Nephron (organoid): Measurements from ENCODE around the gene BEAN1.

Experiments
- H3K27ac Mint-ChIP-seq, 3 experiments: 2 replicates each; pipeline ENCODE4 v1.8.0; 2020; ENCODE audit warnings: mixed read lengths in 3 of 3, mild to moderate bottlenecking in 2 of 3, moderate library complexity in 1 of 3
- H3K27me3 Mint-ChIP-seq: 2 replicates; pipeline ENCODE4 v1.8.0; 2021; ENCODE audit warnings: low read depth, mild to moderate bottlenecking, moderate library complexity, mixed read lengths
- H3K36me3 Mint-ChIP-seq: 2 replicates; pipeline ENCODE4 v1.8.0; 2020; ENCODE audit warnings: low read depth, mixed read lengths
- H3K4me1 Mint-ChIP-seq: 2 replicates; pipeline ENCODE4 v1.8.0; 2020; ENCODE audit warnings: mixed read lengths
- H3K4me3 Mint-ChIP-seq, 3 experiments: 2 replicates each; pipeline ENCODE4 v1.8.0; 2020; ENCODE audit warnings: mild to moderate bottlenecking in 3 of 3, mixed read lengths in 3 of 3, moderate library complexity in 2 of 3
- H3K9me3 Mint-ChIP-seq: 2 replicates; pipeline ENCODE4 v1.8.0; 2020; ENCODE audit warnings: mixed read lengths
- CTCF ChIP-seq, 3 experiments: fragments of 200-600 bp; sonication (generic); IDR thresholded peaks; one replicate each; pipeline ENCODE4 v1.5.0; 2021; ENCODE audit warnings: antibody characterized with exemption in 3 of 3; ENCODE audit not compliant: unreplicated experiment in 3 of 3

Gene BEAN1

GRCh38 chr16:66502020-66502913 is 75.2 kb downstream of the BEAN1 start:
- no peak overlapping the region for H3K4me3 Mint-ChIP-seq
- no peak overlapping the region for H3K27ac Mint-ChIP-seq
- no peaks in the 10 kb centered on the region for H3K27me3 Mint-ChIP-seq
- TF ChIP-seq CTCF (IDR thresholded peaks at IDR 0.05; ENCODE audit: unreplicated experiment in 3 of 3): no peak
- peaks cover 14% of the 10 kb centered on the region for H3K9me3 Mint-ChIP-seq
- H3K4me1 Mint-ChIP-seq: no peaks in the 10 kb centered on the region
- peaks cover 12% of the 10 kb centered on the region for H3K36me3 Mint-ChIP-seq

- no peaks in the 10 kb centered on the region for H3K4me1 Mint-ChIP-seq
- H3K36me3 Mint-ChIP-seq: peaks cover 19% of the 10 kb centered on the region
- peaks cover 12% of the 10 kb centered on the region for H3K9me3 Mint-ChIP-seq
- no peak overlapping the region for H3K4me3 Mint-ChIP-seq
- TF ChIP-seq CTCF (IDR thresholded peaks at IDR 0.05; ENCODE audit: unreplicated experiment in 3 of 3): no peak
- peak overlapping the region in 1 of 3 experiments; percentile 4 for H3K27ac Mint-ChIP-seq
- no peaks in the 10 kb centered on the region for H3K27me3 Mint-ChIP-seq
Measured at GRCh38 chr16:66503030-66503429, 75.9 kb downstream of the BEAN1 start.

GRCh38 chr16:66503612-66504011 is 76.5 kb downstream of the BEAN1 start:
- Mint-ChIP-seq H3K27ac (no peak overlapping the region), H3K36me3 (peaks cover 17% of the 10 kb centered on the region), H3K9me3 (peaks cover 10% of the 10 kb centered on the region), H3K4me3 (no peak overlapping the region), H3K27me3 (no peaks in the 10 kb centered on the region), H3K4me1 (no peaks in the 10 kb centered on the region)
- no peak for TF ChIP-seq CTCF (IDR thresholded peaks at IDR 0.05; ENCODE audit: unreplicated experiment in 3 of 3)

GRCh38 chr16:66507731-66508239 is 80.7 kb downstream of the BEAN1 start:
- Mint-ChIP-seq H3K27ac (peak overlapping the region in 2 of 3 experiments; percentile 67 to 77), H3K36me3 (peaks cover 19% of the 10 kb centered on the region), H3K4me1 (peaks cover 24% of the 10 kb centered on the region), H3K9me3 (no peaks in the 10 kb centered on the region), H3K4me3 (no peak overlapping the region), H3K27me3 (no peaks in the 10 kb centered on the region)
- TF ChIP-seq CTCF (IDR thresholded peaks at IDR 0.05; ENCODE audit: unreplicated experiment in 3 of 3): no peak

GRCh38 chr16:66508248-66508913 is 81.3 kb downstream of the BEAN1 start:
- no peak for TF ChIP-seq CTCF (IDR thresholded peaks at IDR 0.05; ENCODE audit: unreplicated experiment in 3 of 3)
- Mint-ChIP-seq H3K27ac (peak overlapping the region in 2 of 3 experiments; percentile 67 to 77), H3K9me3 (no peaks in the 10 kb centered on the region), H3K4me3 (no peak overlapping the region), H3K36me3 (peaks cover 24% of the 10 kb centered on the region), H3K4me1 (peaks cover 29% of the 10 kb centered on the region), H3K27me3 (no peaks in the 10 kb centered on the region)
